NCI-H1105 (cell line): Measurements from ENCODE around the gene PJA1.

Experiments
- DNase-seq: peaks from one replicate; lab custom pipeline; 2025; lab: John Stamatoyannopoulos, UW

Gene PJA1

GRCh38 chrX:69140837-69141236 is 24.4 kb downstream of the PJA1 start:
- no peak for DNase-seq

DNA sequence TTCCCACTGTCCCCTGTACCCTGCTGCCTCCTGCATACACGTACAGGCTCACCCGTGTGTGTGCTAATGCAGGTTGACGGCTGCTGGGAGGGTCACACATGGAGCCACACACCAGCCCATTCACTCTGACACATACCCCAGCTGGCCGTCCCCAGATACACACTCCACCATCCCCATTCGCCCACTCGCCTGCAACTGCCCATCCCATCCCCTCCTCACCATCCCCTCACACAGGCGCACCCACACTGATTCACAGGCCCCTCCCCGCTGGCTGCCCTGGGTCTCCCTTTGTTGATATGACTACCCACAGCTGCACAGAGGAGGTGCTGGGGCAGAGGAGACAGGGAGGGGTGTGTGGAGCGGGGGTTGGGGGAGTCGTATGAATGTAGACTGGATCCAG is 25.7 kb downstream of the PJA1 start:
- no peak for DNase-seq

DNA sequence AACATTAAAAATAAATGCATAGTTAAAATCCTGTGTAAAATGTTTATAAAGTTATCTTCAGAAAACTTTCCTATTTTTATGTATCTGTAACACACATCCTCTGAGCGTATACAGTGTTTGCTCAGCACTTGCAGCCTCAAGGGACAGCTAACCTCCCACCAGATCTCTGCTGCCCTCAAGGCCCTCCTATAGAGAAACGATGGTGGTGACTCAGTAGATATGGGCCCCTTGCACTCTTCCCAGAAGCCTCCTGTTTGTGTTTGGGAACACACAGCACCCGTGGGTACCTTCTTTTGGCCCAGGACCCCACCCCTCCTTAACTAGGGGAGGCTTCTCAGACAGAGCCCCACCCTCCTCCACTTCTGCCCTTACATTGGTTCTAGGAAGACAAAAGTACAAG is 26.7 kb downstream of the PJA1 start:
- DNase-seq, result no peak

GRCh38 chrX:69138118-69138390 is 27.2 kb downstream of the PJA1 start:
- no peak for DNase-seq

DNA sequence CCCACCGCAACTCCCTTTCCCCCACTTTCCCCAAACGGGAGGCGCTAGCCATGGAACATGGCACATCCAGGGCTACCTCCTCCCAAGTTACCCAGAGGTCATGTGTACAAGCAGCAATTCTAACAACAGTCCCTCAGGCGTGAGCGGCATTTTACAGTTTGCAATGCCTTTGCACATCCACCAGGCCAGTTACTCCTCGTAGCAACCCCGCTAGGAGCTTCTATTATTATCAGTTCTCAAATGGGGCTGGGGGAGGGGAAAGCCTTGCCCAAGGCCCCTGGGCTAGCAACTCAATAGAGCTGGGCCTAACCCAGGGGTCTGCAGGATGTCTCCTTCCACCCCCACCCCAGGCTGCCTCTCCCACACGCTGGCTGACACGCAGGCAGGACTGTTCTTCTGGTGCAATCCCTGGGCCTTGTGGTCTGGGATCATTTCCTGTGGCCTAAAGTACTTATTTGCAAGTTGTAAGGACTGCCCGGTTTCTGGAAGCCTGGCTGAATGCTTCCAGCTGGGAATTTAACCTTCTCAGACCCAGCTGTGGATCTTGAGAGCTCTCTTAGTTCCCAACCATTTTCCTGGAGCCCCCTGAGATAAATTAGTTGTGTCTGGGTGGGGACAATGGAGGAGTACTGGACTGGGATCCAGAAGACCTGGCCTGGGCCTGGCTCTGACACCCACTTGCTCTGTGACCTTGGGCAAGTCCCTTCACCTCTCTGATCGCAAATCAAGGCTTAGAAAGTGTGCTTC is 27.7 kb downstream of the PJA1 start:
- no peak for DNase-seq

- DNase-seq, result no peak
These were observed 28.5 kb downstream of the PJA1 start for GRCh38 chrX:69136546-69137331.

DNA sequence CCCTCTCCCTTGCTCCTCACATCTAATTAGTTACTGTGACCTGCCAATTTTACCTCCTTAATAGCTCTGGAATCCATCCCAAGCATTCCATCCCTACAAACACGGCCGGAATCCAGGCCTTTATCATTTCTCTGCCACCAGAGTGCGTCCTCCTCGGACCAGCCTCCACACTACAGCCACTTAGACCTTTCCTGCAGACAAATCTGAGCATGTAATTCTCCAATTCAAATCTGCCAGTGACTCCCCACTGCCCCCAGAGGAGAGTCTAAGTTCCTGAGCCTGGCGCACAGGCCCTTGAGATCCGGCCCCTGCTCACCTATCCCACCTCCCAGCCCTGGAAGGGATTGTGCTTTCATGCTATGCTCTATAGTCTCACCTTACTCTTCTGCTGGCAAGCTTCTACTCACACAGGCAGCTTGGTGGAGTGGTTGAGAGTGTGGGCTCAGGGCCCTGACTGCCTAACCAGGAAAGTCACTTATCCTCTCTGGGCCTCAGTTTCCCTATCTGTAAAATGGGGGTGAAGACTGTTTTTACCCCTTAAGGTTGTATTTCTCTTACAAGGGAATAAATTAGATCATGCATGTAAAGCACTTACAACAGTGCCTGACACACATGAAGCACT is 31.2 kb downstream of the PJA1 start:
- DNase-seq, result no peak

GRCh38 chrX:69131886-69132285 is 33.4 kb downstream of the PJA1 start:
- no peak for DNase-seq

DNA sequence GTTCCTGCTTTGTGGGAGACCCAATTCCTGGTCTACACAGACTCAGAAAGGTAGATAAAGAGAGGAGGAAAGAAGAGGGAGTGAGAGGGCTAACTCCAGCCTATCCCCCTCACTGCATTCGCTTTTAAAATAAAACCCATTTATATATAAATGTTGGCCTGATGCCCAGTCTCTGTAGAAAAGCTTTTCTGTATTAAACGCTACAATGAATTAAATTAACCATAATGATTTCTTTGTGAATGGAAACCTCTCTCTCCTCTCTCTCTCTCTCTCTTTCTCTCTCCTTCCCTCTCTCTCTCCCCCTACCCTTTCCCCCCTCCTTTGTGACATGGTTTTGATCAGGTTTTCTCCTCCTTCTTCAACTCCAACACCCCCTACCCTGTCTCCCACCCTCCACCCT is 34.8 kb downstream of the PJA1 start:
- peak; percentile 36 for DNase-seq

- no peak for DNase-seq
These were observed 36.7 kb downstream of the PJA1 start for GRCh38 chrX:69128588-69128987.

- DNase-seq, result no peak
These were observed 37.8 kb downstream of the PJA1 start for GRCh38 chrX:69127466-69127865.

- no peak for DNase-seq
These were observed 38.6 kb downstream of the PJA1 start for GRCh38 chrX:69126642-69127041.

DNA sequence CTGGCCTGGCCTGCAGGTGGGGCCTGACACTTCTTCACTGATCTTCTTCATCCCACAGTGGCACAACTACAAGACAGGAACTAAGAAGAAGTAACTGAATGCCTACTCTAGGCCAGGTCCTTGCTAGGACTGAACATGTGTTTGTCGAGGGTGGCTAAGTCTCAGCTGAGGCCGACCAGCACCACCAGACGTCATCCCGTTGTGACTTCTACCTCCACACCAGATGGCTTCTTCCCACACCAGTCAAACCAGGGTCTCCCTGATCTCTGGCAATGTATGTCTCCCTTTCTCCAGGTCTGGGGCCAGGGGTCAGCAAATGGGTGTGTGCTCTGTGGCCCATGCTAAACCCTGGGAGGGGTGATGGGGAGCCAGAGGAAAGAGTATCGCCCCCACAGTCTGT is 40.2 kb downstream of the PJA1 start:
- no peak for DNase-seq

DNA sequence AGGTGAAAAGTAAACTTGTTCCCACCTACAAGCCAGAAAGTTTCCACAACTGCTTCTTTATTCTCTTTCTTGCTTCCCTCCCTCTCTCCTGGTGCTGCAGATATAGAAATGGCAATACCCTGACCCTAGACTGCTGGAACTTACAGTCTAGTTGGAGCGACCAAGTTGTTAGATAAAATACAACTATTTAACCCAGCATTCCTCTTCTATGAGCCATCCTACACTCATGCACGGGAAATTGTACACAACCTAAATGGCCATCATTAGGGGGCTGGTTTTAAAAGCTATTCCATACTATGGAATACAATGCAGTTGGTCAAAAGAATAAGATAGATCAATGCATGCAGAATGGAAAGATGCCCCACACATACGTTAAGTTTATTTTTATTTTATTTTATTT is 41.1 kb downstream of the PJA1 start:
- no peak for DNase-seq

DNA sequence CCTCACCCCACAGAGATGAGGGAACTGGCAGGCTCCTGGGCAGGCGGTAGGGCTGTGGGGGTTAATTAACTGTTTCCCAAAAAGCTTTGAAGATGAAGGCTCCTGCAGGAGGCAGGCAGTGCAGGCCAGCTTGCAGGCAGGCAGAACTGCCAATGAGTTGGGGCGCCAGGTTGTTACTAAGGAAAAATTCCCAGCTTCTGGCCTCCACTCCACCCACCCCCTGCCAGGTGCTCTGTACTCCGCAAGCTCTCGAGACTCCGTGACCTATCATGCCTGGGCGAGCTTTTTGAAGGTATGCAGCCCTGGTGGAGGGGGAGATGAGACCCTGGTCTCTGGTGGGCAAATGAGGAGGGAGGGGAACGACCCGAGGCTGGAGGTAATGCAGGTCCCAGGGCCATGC is 41.8 kb downstream of the PJA1 start:
- no peak for DNase-seq

DNA sequence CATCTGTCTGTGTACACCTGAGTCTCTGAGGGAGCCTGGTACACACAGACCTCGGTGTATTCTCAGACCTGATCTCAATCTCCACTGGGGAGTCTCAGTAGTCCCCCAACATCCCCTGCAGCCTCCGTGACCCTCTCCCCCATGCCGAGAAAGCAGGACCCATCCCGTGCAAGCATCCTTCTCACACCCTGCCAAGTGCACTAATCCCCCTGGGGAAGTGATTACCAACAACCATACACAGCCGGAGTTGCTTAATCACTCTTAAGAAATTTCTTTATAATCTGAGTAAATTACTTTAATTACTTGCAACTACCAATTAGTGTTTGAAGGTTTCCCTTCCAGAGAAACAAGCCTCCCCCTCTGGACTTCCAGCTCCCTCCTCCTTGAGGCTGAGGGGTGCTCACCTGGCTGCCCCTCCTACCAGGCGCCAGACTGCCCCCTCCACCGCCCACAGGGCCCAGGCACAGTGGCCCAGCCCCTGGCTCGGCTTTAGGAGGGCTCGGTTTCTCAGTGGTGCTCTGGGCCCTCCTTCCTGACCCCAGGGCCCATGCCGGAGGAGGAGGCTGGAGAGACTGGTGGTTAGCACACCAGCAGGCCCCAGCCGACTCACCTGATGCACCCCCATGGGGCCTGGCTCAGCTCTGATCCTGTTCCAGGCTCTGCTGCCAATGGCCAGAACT is 43.8 kb downstream of the PJA1 start:
- DNase-seq, result no peak

- no peak for DNase-seq
These were observed 44.8 kb downstream of the PJA1 start for GRCh38 chrX:69120476-69120875.

GRCh38 chrX:69119122-69119521 is 46.1 kb downstream of the PJA1 start:
- no peak for DNase-seq

DNA sequence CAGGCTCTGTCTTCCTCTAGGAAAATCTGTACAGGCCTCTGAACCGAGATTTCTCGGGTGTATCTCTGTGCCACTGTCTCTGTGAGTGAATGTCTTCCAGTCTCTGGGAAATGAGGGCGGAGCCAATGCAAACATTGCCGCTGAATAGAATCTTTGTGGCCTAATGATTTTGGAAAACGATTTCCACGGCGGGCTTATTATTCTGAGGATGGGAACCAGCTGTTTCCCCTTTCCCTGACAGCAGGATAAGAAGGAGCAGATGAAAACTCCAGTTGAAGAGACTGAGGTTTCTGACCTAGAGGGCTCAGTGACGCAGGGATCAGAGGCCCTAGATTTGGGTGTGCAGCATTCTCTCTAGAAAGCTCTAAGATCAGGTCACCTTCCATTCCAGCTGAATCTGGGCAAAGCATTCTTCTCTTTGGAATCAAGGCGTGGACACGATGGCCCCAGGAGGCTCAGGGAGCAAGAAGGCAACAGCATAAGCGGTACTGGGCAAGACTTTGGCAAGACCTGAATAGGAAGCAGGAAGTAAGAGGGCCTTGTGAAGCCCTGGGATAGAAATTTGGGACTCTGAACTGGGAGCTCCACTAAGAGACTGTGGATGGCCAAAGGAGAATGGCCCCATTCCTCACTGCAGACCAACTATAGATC is 47.3 kb downstream of the PJA1 start:
- no peak for DNase-seq

DNA sequence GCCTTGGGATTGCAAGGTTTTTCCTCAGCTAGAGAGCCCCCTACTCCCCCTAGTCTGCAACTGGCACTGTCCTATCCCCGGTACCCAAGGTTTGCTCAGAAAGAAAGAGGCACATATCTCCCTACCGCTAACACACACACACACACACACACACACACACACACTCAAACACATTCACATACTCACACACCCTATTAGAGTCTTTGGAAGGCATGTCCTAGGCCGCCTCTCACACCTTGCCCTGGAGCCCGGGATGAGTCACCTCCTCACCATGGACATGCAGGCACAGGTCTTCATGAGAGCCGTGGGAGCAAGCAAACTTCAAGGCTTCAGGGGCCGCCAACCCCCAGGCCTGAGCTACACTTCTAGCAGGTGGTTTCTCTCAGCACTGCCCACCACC is 49.2 kb downstream of the PJA1 start:
- no peak for DNase-seq

DNA sequence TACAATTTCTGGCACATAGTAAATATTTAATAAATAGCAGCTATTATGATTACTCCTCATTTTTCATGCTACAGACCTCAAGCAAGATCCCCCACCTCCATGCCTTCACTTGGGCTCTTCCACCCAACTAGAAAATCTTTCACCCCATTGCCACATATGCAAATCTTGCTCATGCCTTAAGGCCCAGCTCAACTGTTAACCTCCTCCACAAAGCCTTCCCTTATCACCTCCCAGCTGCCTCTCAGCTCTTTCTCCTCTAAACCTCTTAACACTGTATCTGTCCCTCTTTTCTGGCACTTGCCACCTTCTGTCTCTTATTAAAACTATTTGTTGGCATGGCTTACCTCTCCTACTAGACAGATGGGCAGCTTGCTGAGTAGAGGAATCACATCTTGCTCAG is 51.5 kb downstream of the PJA1 start:
- no peak for DNase-seq
